ENCODE data around the gene PNPLA6. TPM values are rescaled to one million over a fixed set of nuclear protein-coding genes. Genes with fewer than 3 reads are reported as not detected.

PNPLA6 gene
- total RNA-seq, 2 experiments from 2014 or later: 166 to 173 TPM

- H3K36me3 Mint-ChIP-seq (ENCODE audit: low read depth): peaks cover 57% of the 10 kb centered on the region
- peak; percentile 43 for DNase-seq
- peak; percentile 21 for ATAC-seq
- no peaks in the 10 kb centered on the region for H3K9me3 Mint-ChIP-seq (ENCODE audit: insufficient read depth)
- H3K27ac Mint-ChIP-seq: peak overlapping the region; percentile 22
- H3K4me3 Mint-ChIP-seq: no peak overlapping the region
- peaks cover 41% of the 10 kb centered on the region for H3K4me1 Mint-ChIP-seq (ENCODE audit: low read depth)
- no peaks in the 10 kb centered on the region for H3K27me3 Mint-ChIP-seq (ENCODE audit: low read depth)
- ChIA-PET POLR2A (no interaction called here), CTCF (interaction anchor here (1.8 to 2.1 kb wide), 2 partner anchors 17 to 18 kb away, joined by 6 to 14 read pairs; no protein-coding TSS in a partner anchor)
Measured at GRCh38 chr19:7550987-7551761, 15.7 kb downstream of the PNPLA6 start.

- H3K36me3 Mint-ChIP-seq (ENCODE audit: low read depth): peaks cover 63% of the 10 kb centered on the region
Measured at GRCh38 chr19:7552781-7553180, 17.3 kb downstream of the PNPLA6 start.

GRCh38 chr19:7554565-7554964 lies 19.0 kb downstream of the PNPLA6 start:
- DNase-seq (no peak), ATAC-seq (no peak)
- ChIA-PET CTCF (interaction anchor here (1.1 kb wide), 1 partner anchor 14 kb away, joined by 6 read pairs; no protein-coding TSS in a partner anchor), POLR2A (no interaction called here)
- Mint-ChIP-seq H3K4me3 (no peak overlapping the region), H3K36me3 (ENCODE audit: low read depth) (peaks cover 71% of the 10 kb centered on the region), H3K4me1 (ENCODE audit: low read depth) (peaks cover 26% of the 10 kb centered on the region), H3K9me3 (ENCODE audit: insufficient read depth) (no peaks in the 10 kb centered on the region), H3K27ac (no peak overlapping the region), H3K27me3 (ENCODE audit: low read depth) (no peaks in the 10 kb centered on the region)

More at GRCh38 chr19:7552781-7553180, 17.3 kb downstream of the PNPLA6 start:
- H3K27me3 Mint-ChIP-seq (ENCODE audit: low read depth): no peaks in the 10 kb centered on the region
- peak; percentile 55 for DNase-seq
- ATAC-seq: peak; percentile 61
- H3K9me3 Mint-ChIP-seq (ENCODE audit: insufficient read depth): no peaks in the 10 kb centered on the region
- H3K4me1 Mint-ChIP-seq (ENCODE audit: low read depth): peaks cover 29% of the 10 kb centered on the region
- POLR2A ChIA-PET: interaction anchor here (0.6 kb wide), 1 partner anchor 761 kb away, joined by 3 read pairs; no protein-coding TSS in a partner anchor
- H3K4me3 Mint-ChIP-seq: no peak overlapping the region
- peak overlapping the region; percentile 81 for H3K27ac Mint-ChIP-seq
- CTCF ChIA-PET: interaction anchor here (2.1 kb wide), 1 partner anchor 16 kb away, joined by 14 read pairs; no protein-coding TSS in a partner anchor

- POLR2A ChIA-PET: no interaction called here
- no peak overlapping the region for H3K4me3 Mint-ChIP-seq
- peaks cover 67% of the 10 kb centered on the region for H3K36me3 Mint-ChIP-seq (ENCODE audit: low read depth)
Measured at GRCh38 chr19:7554990-7555864, 19.7 kb downstream of the PNPLA6 start.

GRCh38 chr19:7556696-7557315 lies 21.3 kb downstream of the PNPLA6 start:
- Mint-ChIP-seq H3K4me1 (ENCODE audit: low read depth) (peaks cover 21% of the 10 kb centered on the region), H3K9me3 (ENCODE audit: insufficient read depth) (no peaks in the 10 kb centered on the region), H3K27ac (no peak overlapping the region), H3K27me3 (ENCODE audit: low read depth) (no peaks in the 10 kb centered on the region), H3K4me3 (no peak overlapping the region), H3K36me3 (ENCODE audit: low read depth) (peaks cover 59% of the 10 kb centered on the region)
- ChIA-PET CTCF (no interaction called here), POLR2A (no interaction called here)
- DNase-seq: no peak
- no peak for ATAC-seq

More at GRCh38 chr19:7554990-7555864, 19.7 kb downstream of the PNPLA6 start:
- H3K4me1 Mint-ChIP-seq (ENCODE audit: low read depth): peaks cover 26% of the 10 kb centered on the region
- CTCF ChIA-PET: interaction anchor here (0.6 to 1.1 kb wide), 2 partner anchors 11 to 13 kb away, joined by 3 to 6 read pairs; no protein-coding TSS in a partner anchor
- no peaks in the 10 kb centered on the region for H3K9me3 Mint-ChIP-seq (ENCODE audit: insufficient read depth)
- ATAC-seq (peak; percentile 24), DNase-seq (peak; percentile 32)
- H3K27ac Mint-ChIP-seq: no peak overlapping the region
- H3K27me3 Mint-ChIP-seq (ENCODE audit: low read depth): no peaks in the 10 kb centered on the region

- ATAC-seq: no peak
- Mint-ChIP-seq H3K27ac (no peak overlapping the region), H3K4me1 (ENCODE audit: low read depth) (peaks cover 5% of the 10 kb centered on the region), H3K27me3 (ENCODE audit: low read depth) (no peaks in the 10 kb centered on the region), H3K9me3 (ENCODE audit: insufficient read depth) (no peaks in the 10 kb centered on the region), H3K36me3 (ENCODE audit: low read depth) (peaks cover 56% of the 10 kb centered on the region), H3K4me3 (no peak overlapping the region)
- POLR2A ChIA-PET: no interaction called here
- CTCF ChIA-PET: interaction anchor here (0.9 to 1.8 kb wide), 2 partner anchors 10 to 122 kb away, joined by 3 to 15 read pairs; partner anchors contain the start of gene TRAPPC5
- no peak for DNase-seq
Measured at GRCh38 chr19:7558667-7559066, 23.1 kb downstream of the PNPLA6 start.

- POLR2A ChIA-PET: no interaction called here
- ATAC-seq: no peak
- CTCF ChIA-PET: interaction anchor here (0.9 to 1.8 kb wide), 2 partner anchors 9 to 122 kb away, joined by 3 to 15 read pairs; partner anchors contain the start of gene TRAPPC5
Measured at GRCh38 chr19:7559102-7559501, 23.6 kb downstream of the PNPLA6 start.

GRCh38 chr19:7560255-7560654 lies 24.7 kb downstream of the PNPLA6 start:
- CTCF ChIA-PET: interaction anchor here (1.0 to 1.8 kb wide), 2 partner anchors 8 to 309 kb away, joined by 3 to 15 read pairs; no protein-coding TSS in a partner anchor
- POLR2A ChIA-PET: interaction anchor here (0.6 kb wide), 1 partner anchor 83 kb away, joined by 3 read pairs; no protein-coding TSS in a partner anchor
- no peak for DNase-seq
- no peak for ATAC-seq
- Mint-ChIP-seq H3K9me3 (ENCODE audit: insufficient read depth) (no peaks in the 10 kb centered on the region), H3K27me3 (ENCODE audit: low read depth) (no peaks in the 10 kb centered on the region), H3K36me3 (ENCODE audit: low read depth) (peaks cover 48% of the 10 kb centered on the region), H3K27ac (no peak overlapping the region), H3K4me3 (no peak overlapping the region), H3K4me1 (ENCODE audit: low read depth) (peaks cover 5% of the 10 kb centered on the region)

More at GRCh38 chr19:7559102-7559501, 23.6 kb downstream of the PNPLA6 start:
- Mint-ChIP-seq H3K27me3 (ENCODE audit: low read depth) (no peaks in the 10 kb centered on the region), H3K9me3 (ENCODE audit: insufficient read depth) (no peaks in the 10 kb centered on the region), H3K36me3 (ENCODE audit: low read depth) (peaks cover 54% of the 10 kb centered on the region), H3K4me3 (no peak overlapping the region), H3K27ac (no peak overlapping the region), H3K4me1 (ENCODE audit: low read depth) (peaks cover 5% of the 10 kb centered on the region)
- DNase-seq: no peak

GRCh38 chr19:7561325-7561724 lies 25.8 kb downstream of the PNPLA6 start:
- POLR2A ChIA-PET: no interaction called here

GRCh38 chr19:7562646-7563393 lies 27.3 kb downstream of the PNPLA6 start:
- Mint-ChIP-seq H3K27me3 (ENCODE audit: low read depth) (no peaks in the 10 kb centered on the region), H3K27ac (no peak overlapping the region), H3K9me3 (ENCODE audit: insufficient read depth) (no peaks in the 10 kb centered on the region), H3K36me3 (ENCODE audit: low read depth) (peaks cover 29% of the 10 kb centered on the region), H3K4me3 (no peak overlapping the region), H3K4me1 (ENCODE audit: low read depth) (peaks cover 5% of the 10 kb centered on the region)
- DNase-seq (peak; percentile 36), ATAC-seq (no peak)
- CTCF ChIA-PET: no interaction called here
- POLR2A ChIA-PET: no interaction called here

More at GRCh38 chr19:7561325-7561724, 25.8 kb downstream of the PNPLA6 start:
- H3K36me3 Mint-ChIP-seq (ENCODE audit: low read depth): peaks cover 39% of the 10 kb centered on the region
- DNase-seq (no peak), ATAC-seq (no peak)
- no peak overlapping the region for H3K4me3 Mint-ChIP-seq
- peaks cover 5% of the 10 kb centered on the region for H3K4me1 Mint-ChIP-seq (ENCODE audit: low read depth)
- no peak overlapping the region for H3K27ac Mint-ChIP-seq
- CTCF ChIA-PET: interaction anchor here (1.0 kb wide), 1 partner anchor 308 kb away, joined by 3 read pairs; no protein-coding TSS in a partner anchor
- no peaks in the 10 kb centered on the region for H3K27me3 Mint-ChIP-seq (ENCODE audit: low read depth)
- H3K9me3 Mint-ChIP-seq (ENCODE audit: insufficient read depth): no peaks in the 10 kb centered on the region

All from activated CD8-positive, alpha-beta T cell treated with anti-CD3 and anti-CD28 coated beads, Interleukin-2, amount 10 ng/mL, durations not matched to agents 7 days and 5 days (primary cell).